ENCODE measurements around the gene TRPC4AP.

The TRPC4AP gene

DNA sequence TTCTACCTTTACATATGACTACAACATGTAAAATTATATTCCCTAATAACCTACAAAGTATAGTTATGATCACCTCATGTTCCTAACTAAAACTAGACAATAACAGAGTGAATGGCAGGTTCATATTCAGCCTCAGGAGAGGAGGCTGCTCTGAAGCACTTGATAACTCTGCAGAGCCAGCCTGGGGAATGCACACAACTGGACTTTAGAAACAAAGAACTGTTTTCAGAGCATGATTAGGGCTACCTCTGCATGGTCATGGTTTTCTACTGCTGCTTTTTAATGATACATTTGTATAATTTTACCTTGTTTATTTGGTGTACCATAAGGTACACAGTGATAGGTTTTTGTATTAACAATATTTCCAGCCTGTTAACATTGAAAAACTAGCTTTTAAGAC, 50.3 kb downstream of the TRPC4AP start:
- no peak for TF ChIP-seq CTCF (IDR thresholded peaks at IDR 0.05; ENCODE audit: insufficient read depth, low read length, poor library complexity, severe bottlenecking)
- peaks cover 10% of the 10 kb centered on the region for H3K36me3 ChIP-seq (ENCODE audit: control insufficient read depth, insufficient read depth, low read length)
- DNase-seq (ENCODE audit: extremely low read depth, insufficient read length) = no peak
- no peaks in the 10 kb centered on the region for H3K27me3 ChIP-seq (replicated peaks; ENCODE audit: control insufficient read depth, insufficient read depth, low read length)
- no peak overlapping the region for H3K4me3 ChIP-seq (replicated peaks; ENCODE audit: low read depth, low read length)

- Histone ChIP-seq H3K36me3 (ENCODE audit: control insufficient read depth, insufficient read depth, low read length) (peaks cover 7% of the 10 kb centered on the region), H3K27me3 (replicated peaks; ENCODE audit: control insufficient read depth, insufficient read depth, low read length) (no peaks in the 10 kb centered on the region), H3K4me3 (replicated peaks; ENCODE audit: low read depth, low read length) (no peak overlapping the region)
- no peak for DNase-seq (ENCODE audit: extremely low read depth, insufficient read length)
- TF ChIP-seq CTCF (IDR thresholded peaks at IDR 0.05; ENCODE audit: insufficient read depth, low read length, poor library complexity, severe bottlenecking) = no peak
Observed at GRCh38 chr20:35040646-35041045, 52.0 kb downstream of the TRPC4AP start.

DNA sequence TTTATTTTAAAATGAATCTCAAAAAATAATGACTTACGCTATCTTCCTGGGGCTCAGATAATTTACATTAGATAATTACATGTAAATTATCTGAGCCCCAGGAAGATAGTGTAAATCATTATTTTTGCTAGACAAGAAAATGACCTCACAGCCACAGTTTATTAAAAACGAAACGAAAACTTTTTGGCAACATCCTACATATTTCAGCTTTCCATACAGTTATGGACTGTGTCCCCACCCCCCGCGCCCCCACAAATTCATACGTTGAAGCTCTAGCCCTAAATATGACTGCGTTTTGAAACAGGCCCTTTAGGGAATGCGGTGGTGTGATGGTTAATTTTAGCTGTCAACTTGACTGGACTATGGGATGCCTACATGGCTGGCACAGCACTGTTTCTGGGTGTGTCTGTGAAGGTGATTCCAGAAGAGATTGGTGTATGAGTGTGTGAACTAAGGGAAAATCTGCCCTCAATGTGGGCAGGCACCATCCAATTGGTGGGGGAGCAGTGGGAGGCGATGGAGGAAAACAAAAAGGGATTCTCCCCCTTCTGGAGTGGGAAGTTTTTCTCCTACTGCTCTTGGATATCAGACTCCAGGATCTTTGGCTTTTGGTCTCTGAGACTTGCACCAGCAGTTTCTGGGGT, 52.6 kb downstream of the TRPC4AP start:
- H3K36me3 ChIP-seq (ENCODE audit: control insufficient read depth, insufficient read depth, low read length) = peaks cover 9% of the 10 kb centered on the region
- H3K27me3 ChIP-seq (replicated peaks; ENCODE audit: control insufficient read depth, insufficient read depth, low read length) = no peaks in the 10 kb centered on the region
- no peak overlapping the region for H3K4me3 ChIP-seq (replicated peaks; ENCODE audit: low read depth, low read length)
- DNase-seq (ENCODE audit: extremely low read depth, insufficient read length) = no peak
- TF ChIP-seq CTCF (IDR thresholded peaks at IDR 0.05; ENCODE audit: insufficient read depth, low read length, poor library complexity, severe bottlenecking) = no peak

- no peak for DNase-seq (ENCODE audit: extremely low read depth, insufficient read length)
- H3K4me3 ChIP-seq (replicated peaks; ENCODE audit: low read depth, low read length) = no peak overlapping the region
- no peak for TF ChIP-seq CTCF (IDR thresholded peaks at IDR 0.05; ENCODE audit: insufficient read depth, low read length, poor library complexity, severe bottlenecking)
- no peaks in the 10 kb centered on the region for H3K27me3 ChIP-seq (replicated peaks; ENCODE audit: control insufficient read depth, insufficient read depth, low read length)
- H3K36me3 ChIP-seq (ENCODE audit: control insufficient read depth, insufficient read depth, low read length) = peaks cover 11% of the 10 kb centered on the region
Observed at GRCh38 chr20:35039146-35039545, 53.5 kb downstream of the TRPC4AP start.

DNA sequence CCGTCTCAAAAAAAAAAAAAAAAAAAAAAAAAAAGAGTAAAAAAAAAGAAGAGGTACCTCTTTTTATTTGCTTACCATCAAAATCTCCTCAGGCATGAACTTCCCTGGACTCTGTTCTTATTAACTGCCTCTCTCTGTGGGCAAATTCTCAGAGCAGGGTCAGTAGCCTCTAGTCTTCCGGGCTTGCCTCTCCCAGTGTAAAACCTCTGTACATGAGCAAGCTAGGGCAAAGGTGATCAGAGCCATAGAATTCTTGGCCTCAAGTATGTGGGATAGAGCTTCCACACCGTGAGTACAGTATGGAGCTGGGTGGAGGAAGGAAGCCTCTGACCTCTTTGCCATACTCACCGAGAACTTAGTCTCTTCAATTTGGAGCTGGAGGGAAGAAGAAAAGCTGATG, 58.5 kb downstream of the TRPC4AP start:
- Histone ChIP-seq H3K4me3 (replicated peaks; ENCODE audit: low read depth, low read length) (no peak overlapping the region), H3K36me3 (ENCODE audit: control insufficient read depth, insufficient read depth, low read length) (peaks cover 12% of the 10 kb centered on the region), H3K27me3 (replicated peaks; ENCODE audit: control insufficient read depth, insufficient read depth, low read length) (no peaks in the 10 kb centered on the region)
- DNase-seq (ENCODE audit: extremely low read depth, insufficient read length) = no peak
- no peak for TF ChIP-seq CTCF (IDR thresholded peaks at IDR 0.05; ENCODE audit: insufficient read depth, low read length, poor library complexity, severe bottlenecking)

GRCh38 chr20:35030136-35030535, 62.5 kb downstream of the TRPC4AP start:
- DNase-seq (ENCODE audit: extremely low read depth, insufficient read length) = no peak
- Histone ChIP-seq H3K36me3 (ENCODE audit: control insufficient read depth, insufficient read depth, low read length) (peaks cover 12% of the 10 kb centered on the region), H3K4me3 (replicated peaks; ENCODE audit: low read depth, low read length) (no peak overlapping the region), H3K27me3 (replicated peaks; ENCODE audit: control insufficient read depth, insufficient read depth, low read length) (no peaks in the 10 kb centered on the region)
- no peak for TF ChIP-seq CTCF (IDR thresholded peaks at IDR 0.05; ENCODE audit: insufficient read depth, low read length, poor library complexity, severe bottlenecking)
